SK-N-SH (cell line): ENCODE data around the gene NLRP4.

Experiments used
- TAF1 ChIP-seq: IDR thresholded peaks from 2 replicates; pipeline ENCODE4 v1.6.1; 2012; ENCODE audit warnings: low read depth, mild to moderate bottlenecking, low read length, moderate library complexity, borderline replicate concordance
- TF ChIP-seq, protein P1 (sequence below): fragments of 200-600 bp; sonication (generic); IDR thresholded peaks from 2 replicates; pipeline ENCODE4 v1.6.1; 2017; ENCODE audit warnings: antibody characterized with exemption, mild to moderate bottlenecking, moderate library complexity
- TF ChIP-seq, protein P2 (sequence below): IDR thresholded peaks from 2 replicates; pipeline ENCODE4; 2012

DNA sequence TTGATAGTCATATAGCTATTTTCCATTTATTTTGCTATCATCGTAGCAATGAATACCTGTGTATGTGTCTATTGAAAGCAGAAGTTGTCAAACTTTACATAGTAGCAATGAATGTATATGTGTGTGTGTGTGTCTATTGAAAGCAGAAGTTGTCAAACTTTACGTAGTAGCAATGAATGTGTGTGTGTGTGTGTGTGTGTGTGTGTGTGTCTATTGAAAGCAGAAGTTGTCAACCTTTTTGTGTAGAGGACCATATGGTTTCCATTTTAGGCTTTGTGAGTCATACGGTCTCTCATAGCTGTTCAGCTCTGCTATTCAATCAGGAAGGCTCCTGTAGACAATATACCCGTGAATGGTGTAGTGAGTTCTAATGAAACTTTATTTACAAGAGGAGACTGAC lies 20.8 kb downstream of the NLRP4 start:
- TF ChIP-seq, protein P1, sequence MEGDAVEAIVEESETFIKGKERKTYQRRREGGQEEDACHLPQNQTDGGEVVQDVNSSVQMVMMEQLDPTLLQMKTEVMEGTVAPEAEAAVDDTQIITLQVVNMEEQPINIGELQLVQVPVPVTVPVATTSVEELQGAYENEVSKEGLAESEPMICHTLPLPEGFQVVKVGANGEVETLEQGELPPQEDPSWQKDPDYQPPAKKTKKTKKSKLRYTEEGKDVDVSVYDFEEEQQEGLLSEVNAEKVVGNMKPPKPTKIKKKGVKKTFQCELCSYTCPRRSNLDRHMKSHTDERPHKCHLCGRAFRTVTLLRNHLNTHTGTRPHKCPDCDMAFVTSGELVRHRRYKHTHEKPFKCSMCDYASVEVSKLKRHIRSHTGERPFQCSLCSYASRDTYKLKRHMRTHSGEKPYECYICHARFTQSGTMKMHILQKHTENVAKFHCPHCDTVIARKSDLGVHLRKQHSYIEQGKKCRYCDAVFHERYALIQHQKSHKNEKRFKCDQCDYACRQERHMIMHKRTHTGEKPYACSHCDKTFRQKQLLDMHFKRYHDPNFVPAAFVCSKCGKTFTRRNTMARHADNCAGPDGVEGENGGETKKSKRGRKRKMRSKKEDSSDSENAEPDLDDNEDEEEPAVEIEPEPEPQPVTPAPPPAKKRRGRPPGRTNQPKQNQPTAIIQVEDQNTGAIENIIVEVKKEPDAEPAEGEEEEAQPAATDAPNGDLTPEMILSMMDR = no peak
- TF ChIP-seq TAF1 = no peak
- TF ChIP-seq, protein P2, sequence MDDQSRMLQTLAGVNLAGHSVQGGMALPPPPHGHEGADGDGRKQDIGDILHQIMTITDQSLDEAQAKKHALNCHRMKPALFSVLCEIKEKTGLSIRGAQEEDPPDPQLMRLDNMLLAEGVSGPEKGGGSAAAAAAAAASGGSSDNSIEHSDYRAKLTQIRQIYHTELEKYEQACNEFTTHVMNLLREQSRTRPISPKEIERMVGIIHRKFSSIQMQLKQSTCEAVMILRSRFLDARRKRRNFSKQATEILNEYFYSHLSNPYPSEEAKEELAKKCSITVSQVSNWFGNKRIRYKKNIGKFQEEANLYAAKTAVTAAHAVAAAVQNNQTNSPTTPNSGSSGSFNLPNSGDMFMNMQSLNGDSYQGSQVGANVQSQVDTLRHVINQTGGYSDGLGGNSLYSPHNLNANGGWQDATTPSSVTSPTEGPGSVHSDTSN = no peak
